Tibial artery (tissue), 4 donors: Measurements from ENCODE around the gene HMCN2.
A peak's percentile ranks its signal among the peaks of the same experiment; 100 is the strongest.
"Not testable (repeated sequence)": the region's sequence is repeated elsewhere in the genome, so short reads cannot be mapped to it uniquely, and the experiment has no call there.

ENCODE experiments used
- DNase-seq, 2 donors: peaks; one replicate each; pipeline ENCODE4 v3.0.0-alpha.2; 2019
- H3K27ac ChIP-seq, 2 donors: fragments of 200-600 bp; sonication (generic) in 1 of 2; 1 replicate in 1 of 2; 2 replicates in 1 of 2; pipeline ENCODE4 v1.5.1; 2018 to 2019; ENCODE audit warnings: mild to moderate bottlenecking in 1 of 2
- H3K27me3 ChIP-seq, 2 donors: fragments of 200-600 bp; sonication (generic) in 1 of 2; one replicate each; pipeline versions ENCODE4 v1.5.1 to v1.6.0; 2016 to 2019
- H3K36me3 ChIP-seq, 3 donors: fragments of 200-600 bp; sonication (generic) in 2 of 3; one replicate each; pipeline ENCODE4 v1.5.1; 2016 to 2019; ENCODE audit warnings: mild to moderate bottlenecking in 2 of 3
- H3K4me1 ChIP-seq, 4 donors: fragments of 200-600 bp; sonication (generic) in 2 of 4; 1 replicate in 3 of 4; 2 replicates in 1 of 4; pipeline ENCODE4 v1.5.1; 2016 to 2019
- H3K4me3 ChIP-seq, 2 donors: fragments of 200-600 bp; sonication (generic) in 1 of 2; 1 replicate in 1 of 2; 2 replicates in 1 of 2; pipeline ENCODE4 v1.5.1; 2018 to 2019; ENCODE audit warnings: mild to moderate bottlenecking in 2 of 2
- H3K9me3 ChIP-seq, 3 donors: fragments of 200-600 bp; sonication (generic) in 1 of 3; one replicate each; pipeline ENCODE4 v1.5.1; 2016 to 2019
- CTCF ChIP-seq, 2 experiments: fragments of 200-600 bp in 1 of 2; fragments of 450-650 bp in 1 of 2; IDR thresholded peaks; one replicate each; pipeline ENCODE4 v1.5.1; 2017 to 2019; ENCODE audit warnings: antibody characterized with exemption in 2 of 2, mild to moderate bottlenecking in 1 of 2, moderate library complexity in 1 of 2
- intact Hi-C: fragments of 100-400 bp; cut with DNase I; formaldehyde crosslinking; loops from one replicate; pipeline ENCODE4 v1.15.0; 2023; ENCODE audit warnings: low total_unique reads

HMCN2 gene

GRCh38 chr9:130268521-130269211, 3.1 kb downstream of the HMCN2 start:
- Histone ChIP-seq H3K9me3 (no peaks in the 10 kb centered on the region), H3K4me3 (peak overlapping the region in 1 of 2 donors; percentile 1), H3K36me3 (no peaks in the 10 kb centered on the region), H3K27me3 (peaks cover 0 to 51% of the 10 kb centered on the region in 2 donors), H3K4me1 (peaks cover 0 to 21% (median 10%) of the 10 kb centered on the region in 4 donors), H3K27ac (peak overlapping the region; percentile 47 to 65)
- DNase-seq, result peak in 1 of 2 donors; percentile 68
- no peak for TF ChIP-seq CTCF (IDR thresholded peaks at IDR 0.05)
- intact Hi-C loops, result no loop called here

GRCh38 chr9:130271473-130271872, 5.9 kb downstream of the HMCN2 start:
- Histone ChIP-seq H3K27ac (peak overlapping the region; percentile 16 to 65), H3K9me3 (no peaks in the 10 kb centered on the region), H3K4me1 (peaks cover 0 to 7% (median 0%) of the 10 kb centered on the region in 4 donors), H3K4me3 (no peak overlapping the region), H3K27me3 (peaks cover 0 to 28% of the 10 kb centered on the region in 2 donors), H3K36me3 (no peaks in the 10 kb centered on the region)
- no peak for TF ChIP-seq CTCF (IDR thresholded peaks at IDR 0.05)
- intact Hi-C loops, result no loop called here
- DNase-seq, result peak in 1 of 2 donors; percentile 25

- peak; percentile 10 to 47 for DNase-seq
- no peak for TF ChIP-seq CTCF (IDR thresholded peaks at IDR 0.05)
- no peak overlapping the region for H3K27ac ChIP-seq
- no peak overlapping the region for H3K4me3 ChIP-seq
- no peaks in the 10 kb centered on the region for H3K36me3 ChIP-seq
- H3K9me3 ChIP-seq, result no peaks in the 10 kb centered on the region
- no peaks in the 10 kb centered on the region for H3K4me1 ChIP-seq
- peaks cover 0 to 10% of the 10 kb centered on the region in 2 donors for H3K27me3 ChIP-seq
- intact Hi-C loops, result no loop called here
These were observed 9.6 kb downstream of the HMCN2 start for GRCh38 chr9:130275156-130275555.

GRCh38 chr9:130276121-130276520, 10.6 kb downstream of the HMCN2 start:
- intact Hi-C loops, result no loop called here
- Histone ChIP-seq H3K4me1 (no peaks in the 10 kb centered on the region), H3K9me3 (no peaks in the 10 kb centered on the region), H3K4me3 (no peak overlapping the region), H3K27ac (peak overlapping the region in 1 of 2 donors; percentile 51), H3K27me3 (peaks cover 0 to 10% of the 10 kb centered on the region in 2 donors), H3K36me3 (no peaks in the 10 kb centered on the region)
- no peak for DNase-seq
- no peak for TF ChIP-seq CTCF (IDR thresholded peaks at IDR 0.05)

- Histone ChIP-seq H3K36me3 (no peaks in the 10 kb centered on the region), H3K9me3 (no peaks in the 10 kb centered on the region), H3K4me1 (peaks cover 0 to 4% (median 0%) of the 10 kb centered on the region in 4 donors), H3K4me3 (no peak overlapping the region), H3K27ac (peak overlapping the region in 1 of 2 donors; percentile 51), H3K27me3 (peaks cover 0 to 10% of the 10 kb centered on the region in 2 donors)
- peak; percentile 68 to 81 for DNase-seq
- TF ChIP-seq CTCF (IDR thresholded peaks at IDR 0.05), result no peak
- intact Hi-C loops, result no loop called here
These were observed 11.4 kb downstream of the HMCN2 start for GRCh38 chr9:130276955-130277354.

- peaks cover 0 to 10% of the 10 kb centered on the region in 2 donors for H3K27me3 ChIP-seq
- H3K4me1 ChIP-seq, H3K4me3 ChIP-seq, H3K9me3 ChIP-seq, H3K27ac ChIP-seq, H3K36me3 ChIP-seq, intact Hi-C loops, DNase-seq: not testable (repeated sequence)
These were observed 12.0 kb downstream of the HMCN2 start for GRCh38 chr9:130277525-130277924.
